Right ventricle myocardium inferior (tissue), 1 donor: ENCODE results near the gene ZNF185. TPM values are rescaled to one million over a fixed set of nuclear protein-coding genes. Genes with fewer than 3 reads are reported as not detected.

Source experiments
- ATAC-seq: fragments of 200-7000 bp; cut with Tn5 transposase; one replicate; pipeline ENCODE4 v1.9.1; 2020; ENCODE audit warnings: mild to moderate bottlenecking, moderate library complexity
- DNase-seq: peaks from one replicate; pipeline ENCODE4 v3.0.0; 2021; ENCODE audit errors: missing footprints
- intact Hi-C: fragments of 100-400 bp; cut with DNase I; formaldehyde crosslinking; loops from one replicate; pipeline ENCODE4 v1.11.0; 2022
- total RNA-seq: library from RNA; stranded (reverse); fragmentation: NEBNext Ultra II Directional; extraction: Animal tissue kit (Norgen Biotek cat#: 25700); gene quantifications from one replicate; pipeline ENCODE4 v1.2.1, GENCODE V29; 2021
- donor health status: DM: no; HTN: yes; CAD: no; lungs with severe emphysema.

The ZNF185 gene
- total RNA-seq, 1 donor from 2014 or later: 1.9 TPM

- intact Hi-C loops: no loop called here
- ATAC-seq (no peak), DNase-seq (no peak)
These were observed 14.2 kb downstream of the ZNF185 start for GRCh38 chrX:152912106-152912505.

GRCh38 chrX:152912641-152913040 lies 14.8 kb downstream of the ZNF185 start:
- intact Hi-C loops: no loop called here
- ATAC-seq (no peak), DNase-seq (no peak)

- no peak for ATAC-seq
- intact Hi-C loops: no loop called here
- no peak for DNase-seq
These were observed 15.5 kb downstream of the ZNF185 start for GRCh38 chrX:152913346-152913745.

- ATAC-seq: no peak
- intact Hi-C loops: no loop called here
- DNase-seq: no peak
These were observed 16.0 kb downstream of the ZNF185 start for GRCh38 chrX:152913910-152914309.

GRCh38 chrX:152915541-152916241 lies 17.8 kb downstream of the ZNF185 start:
- ATAC-seq (no peak), DNase-seq (no peak)
- intact Hi-C loops: no loop called here

- no peak for ATAC-seq
- intact Hi-C loops: no loop called here
These were observed 20.1 kb downstream of the ZNF185 start for GRCh38 chrX:152917656-152918579.

GRCh38 chrX:152918707-152919106 lies 20.8 kb downstream of the ZNF185 start:
- intact Hi-C loops: no loop called here
- no peak for ATAC-seq
- DNase-seq: no peak

More at GRCh38 chrX:152917656-152918579, 20.1 kb downstream of the ZNF185 start:
- no peak for DNase-seq

- ATAC-seq (no peak), DNase-seq (no peak)
- intact Hi-C loops: no loop called here
These were observed 25.7 kb downstream of the ZNF185 start for GRCh38 chrX:152923599-152923998.

- intact Hi-C loops: no loop called here
- ATAC-seq: no peak
These were observed 28.0 kb downstream of the ZNF185 start for GRCh38 chrX:152925835-152926234.

DNA sequence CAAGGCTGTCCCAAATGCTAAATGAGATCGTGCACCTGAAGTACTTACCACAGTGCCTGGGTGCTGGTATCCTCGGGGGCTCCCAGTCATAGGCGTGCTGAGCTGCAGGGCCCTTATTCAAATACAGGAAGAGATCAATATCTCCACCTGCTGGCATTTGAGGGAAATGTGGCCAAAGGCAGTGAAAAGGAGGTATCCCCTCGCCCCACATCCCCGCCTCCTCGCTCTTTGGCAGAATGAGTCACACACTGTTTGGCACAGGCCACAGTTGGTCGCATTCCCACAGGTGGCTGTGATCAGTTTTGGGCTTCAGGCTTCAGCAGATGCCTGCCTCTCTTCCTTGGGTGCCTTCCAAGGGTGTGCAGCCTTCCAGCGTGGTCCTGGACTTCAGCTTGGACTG lies 28.4 kb downstream of the ZNF185 start:
- ATAC-seq: no peak
- DNase-seq: no peak
- intact Hi-C loops: no loop called here

More at GRCh38 chrX:152925835-152926234, 28.0 kb downstream of the ZNF185 start:
- no peak for DNase-seq

GRCh38 chrX:152926923-152927322 lies 29.1 kb downstream of the ZNF185 start:
- intact Hi-C loops: no loop called here
- ATAC-seq (no peak), DNase-seq (no peak)

- ATAC-seq (no peak), DNase-seq (no peak)
- intact Hi-C loops: no loop called here
These were observed 30.2 kb downstream of the ZNF185 start for GRCh38 chrX:152927858-152928760.

GRCh38 chrX:152928761-152929400 lies 31.0 kb downstream of the ZNF185 start:
- DNase-seq: no peak

DNA sequence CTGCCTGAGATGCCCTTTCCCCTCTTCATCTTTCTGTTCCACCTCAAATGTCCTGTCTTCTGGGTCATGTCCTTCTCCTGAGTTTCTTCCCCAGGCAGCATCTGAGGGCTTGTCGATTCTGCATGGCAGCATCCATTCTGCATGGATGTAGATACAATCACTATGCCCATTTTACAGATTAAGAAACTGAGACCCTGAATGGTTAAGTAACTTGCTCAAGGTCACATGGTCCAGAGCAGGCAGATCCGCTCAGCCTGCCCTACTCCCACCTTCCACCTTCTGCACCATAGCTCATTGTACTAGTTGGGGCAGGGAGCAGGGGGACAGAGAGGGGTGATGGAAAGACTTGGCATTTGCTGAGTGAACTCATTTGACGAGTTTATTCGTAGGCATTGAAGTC lies 32.0 kb downstream of the ZNF185 start:
- ATAC-seq: no peak
- intact Hi-C loops: no loop called here
- DNase-seq: no peak

More at GRCh38 chrX:152928761-152929400, 31.0 kb downstream of the ZNF185 start:
- no peak for ATAC-seq
- intact Hi-C loops: no loop called here

- no peak for DNase-seq
- intact Hi-C loops: no loop called here
- no peak for ATAC-seq
These were observed 32.6 kb downstream of the ZNF185 start for GRCh38 chrX:152930516-152930915.

- DNase-seq (no peak), ATAC-seq (no peak)
- intact Hi-C loops: no loop called here
These were observed 34.3 kb downstream of the ZNF185 start for GRCh38 chrX:152932144-152932543.

GRCh38 chrX:152932598-152933175 lies 34.8 kb downstream of the ZNF185 start:
- no peak for DNase-seq
- ATAC-seq: no peak
- intact Hi-C loops: no loop called here

DNA sequence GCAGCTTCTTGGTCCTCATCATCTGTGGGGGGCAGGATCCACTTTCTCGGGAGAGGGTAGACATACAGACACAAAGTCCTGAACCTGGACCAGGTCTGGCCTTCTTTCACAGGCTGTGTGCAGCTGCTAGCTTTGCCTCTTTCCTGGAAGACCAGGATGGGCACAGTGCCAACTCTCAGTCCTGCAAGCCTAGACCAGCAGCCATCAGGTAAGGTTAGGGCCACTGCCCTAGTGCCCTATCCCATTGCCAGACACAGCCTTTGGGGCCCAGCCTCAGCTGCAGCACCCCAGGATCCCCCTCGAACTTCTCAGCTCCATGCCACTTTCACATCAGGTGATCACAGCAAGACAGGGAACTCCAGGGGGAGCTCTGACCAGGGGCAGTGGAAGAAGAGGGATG lies 38.4 kb downstream of the ZNF185 start:
- no peak for ATAC-seq
- no peak for DNase-seq
- intact Hi-C loops: no loop called here
